ENCODE measurements around the gene ADAM12.

DNA sequence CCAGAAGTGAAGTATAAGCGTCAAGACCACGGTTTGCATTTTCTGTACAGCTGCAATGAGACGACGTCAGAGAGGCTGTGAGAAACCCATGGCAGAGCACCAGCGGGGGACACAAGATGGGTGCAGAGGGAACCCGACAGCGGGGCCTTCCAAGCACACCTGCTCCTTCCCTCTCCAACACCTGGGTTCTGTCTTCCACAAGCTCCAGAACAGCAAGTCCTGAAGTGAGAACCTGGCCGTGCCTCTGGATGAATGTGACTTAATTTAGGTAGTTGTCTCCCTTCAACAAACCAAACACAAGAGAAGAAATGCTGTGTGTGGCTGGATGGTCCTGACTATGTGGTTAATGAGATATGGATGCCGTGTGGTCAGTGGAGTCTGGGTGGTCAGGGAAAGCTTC lies 76.1 kb downstream of the ADAM12 start:
- TF ChIP-seq, protein P1, sequence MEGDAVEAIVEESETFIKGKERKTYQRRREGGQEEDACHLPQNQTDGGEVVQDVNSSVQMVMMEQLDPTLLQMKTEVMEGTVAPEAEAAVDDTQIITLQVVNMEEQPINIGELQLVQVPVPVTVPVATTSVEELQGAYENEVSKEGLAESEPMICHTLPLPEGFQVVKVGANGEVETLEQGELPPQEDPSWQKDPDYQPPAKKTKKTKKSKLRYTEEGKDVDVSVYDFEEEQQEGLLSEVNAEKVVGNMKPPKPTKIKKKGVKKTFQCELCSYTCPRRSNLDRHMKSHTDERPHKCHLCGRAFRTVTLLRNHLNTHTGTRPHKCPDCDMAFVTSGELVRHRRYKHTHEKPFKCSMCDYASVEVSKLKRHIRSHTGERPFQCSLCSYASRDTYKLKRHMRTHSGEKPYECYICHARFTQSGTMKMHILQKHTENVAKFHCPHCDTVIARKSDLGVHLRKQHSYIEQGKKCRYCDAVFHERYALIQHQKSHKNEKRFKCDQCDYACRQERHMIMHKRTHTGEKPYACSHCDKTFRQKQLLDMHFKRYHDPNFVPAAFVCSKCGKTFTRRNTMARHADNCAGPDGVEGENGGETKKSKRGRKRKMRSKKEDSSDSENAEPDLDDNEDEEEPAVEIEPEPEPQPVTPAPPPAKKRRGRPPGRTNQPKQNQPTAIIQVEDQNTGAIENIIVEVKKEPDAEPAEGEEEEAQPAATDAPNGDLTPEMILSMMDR (IDR thresholded peaks at IDR 0.05): no peak
- TF ChIP-seq POLR2AphosphoS5 (IDR thresholded peaks at IDR 0.05) (no peak), POLR2A (IDR thresholded peaks at IDR 0.05) (no peak)

Measured in sigmoid colon (tissue), 4 donors.